Measurements from ENCODE around the gene BAIAP3. TPM values are rescaled to one million over a fixed set of nuclear protein-coding genes. Genes with fewer than 3 reads are reported as not detected.

Gene BAIAP3
- total and polyA plus RNA-seq, 12 donors: 0.79 to 129 (median 16.3) TPM

GRCh38 chr16:1356061-1356900 is 22.8 kb downstream of the BAIAP3 start:
- TF ChIP-seq CTCF (IDR thresholded peaks at IDR 0.05) (no peak), POLR2A (IDR thresholded peaks at IDR 0.05) (no peak)
- Histone ChIP-seq H3K27me3 (no peaks in the 10 kb centered on the region), H3K4me1 (replicated peaks in 1 of 2) (peaks cover 52 to 55% of the 10 kb centered on the region in 2 donors), H3K9me3 (replicated peaks in 1 of 3) (no peaks in the 10 kb centered on the region), H3K27ac (peak overlapping the region; percentile 86 to 98 (median 95)), H3K36me3 (replicated peaks in 1 of 2) (peaks cover 0 to 7% of the 10 kb centered on the region in 2 donors), H3K4me3 (peak overlapping the region in 1 of 4 donors; percentile 31)
- DNase-seq: peak in 4 of 7 donors; percentile 40 to 60 (median 60)
- 41 to 55% (median 51%) methylated on average over 12 to 33 of the region's 33 CpGs for WGBS, 4 donors
- intact Hi-C loops (cut with DNase I): no loop called here

DNA sequence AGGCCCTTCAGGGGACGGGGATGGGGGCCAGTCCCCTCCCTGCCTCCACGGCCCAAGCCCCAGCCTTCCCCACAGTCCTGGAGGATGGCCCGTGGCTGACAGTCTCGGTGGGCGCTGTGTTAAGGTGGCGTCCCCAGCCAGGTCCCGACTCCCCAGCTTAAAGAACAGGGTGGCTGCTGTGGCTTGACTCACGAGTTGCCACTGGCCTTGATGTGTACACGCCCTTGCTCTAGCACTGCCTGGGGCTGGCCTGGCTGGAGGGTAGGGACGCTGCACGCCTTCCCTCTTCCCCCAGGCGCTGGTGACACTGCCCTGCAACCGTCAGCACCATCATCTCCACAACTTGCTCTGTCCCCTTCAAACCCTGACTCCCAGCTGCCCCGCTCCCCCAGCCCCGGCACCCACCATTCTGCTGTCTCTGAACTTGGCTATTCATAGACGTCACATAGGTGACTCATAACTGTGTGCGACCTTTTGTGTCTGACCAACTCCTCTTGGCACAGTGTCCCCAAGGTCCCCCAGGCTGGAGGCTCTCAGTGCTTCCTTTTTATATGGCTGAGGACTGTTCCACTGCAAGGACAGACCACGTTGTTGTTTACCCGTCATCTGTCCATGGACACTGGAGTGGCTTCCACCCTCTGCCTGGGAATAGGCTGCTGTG is 24.6 kb downstream of the BAIAP3 start:
- DNase-seq: peak; percentile 88 to 96 (median 94)
- H3K36me3 ChIP-seq (replicated peaks in 1 of 2): peaks cover 0 to 23% of the 10 kb centered on the region in 2 donors
- WGBS, 4 donors: 42 to 49% (median 45%) methylated on average over 11 to 19 of the region's 19 CpGs
- no peaks in the 10 kb centered on the region for H3K27me3 ChIP-seq
- peaks cover 46% of the 10 kb centered on the region in 2 donors for H3K4me1 ChIP-seq (replicated peaks in 1 of 2)
- H3K27ac ChIP-seq: peak overlapping the region; percentile 86 to 98 (median 95)
- intact Hi-C loops (cut with DNase I): no loop called here
- peak overlapping the region in 1 of 4 donors; percentile 8 for H3K4me3 ChIP-seq
- H3K9me3 ChIP-seq (replicated peaks in 1 of 3): no peaks in the 10 kb centered on the region
- peak; percentile 34 to 73 for TF ChIP-seq POLR2A (IDR thresholded peaks at IDR 0.05)
- no peak for TF ChIP-seq CTCF (IDR thresholded peaks at IDR 0.05)

- intact Hi-C loops (cut with DNase I): loop anchor here in 1 of 2 donors (10.0 kb wide), 1 partner anchor 53 kb away; the partner anchor contains the start of gene UNKL
- H3K4me1 ChIP-seq (replicated peaks in 1 of 2): peaks cover 23 to 28% of the 10 kb centered on the region in 2 donors
- H3K27me3 ChIP-seq: no peaks in the 10 kb centered on the region
- no peak for TF ChIP-seq POLR2A (IDR thresholded peaks at IDR 0.05)
- TF ChIP-seq CTCF (IDR thresholded peaks at IDR 0.05): no peak
- 91 to 93% (median 92%) methylated on average over 28 to 43 of the region's 43 CpGs for WGBS, 4 donors
- peak overlapping the region in 2 of 5 donors; percentile 18 to 82 for H3K27ac ChIP-seq
- peaks cover 0 to 59% of the 10 kb centered on the region in 2 donors for H3K36me3 ChIP-seq (replicated peaks in 1 of 2)
- no peak overlapping the region for H3K4me3 ChIP-seq
- H3K9me3 ChIP-seq (replicated peaks in 1 of 3): no peaks in the 10 kb centered on the region
- peak in 1 of 7 donors; percentile 29 for DNase-seq
Observed at GRCh38 chr16:1361685-1362360, 28.4 kb downstream of the BAIAP3 start.
